GM23338 (cell line): ENCODE results near the gene TMEM62. TPM values are rescaled to one million over a fixed set of nuclear protein-coding genes. Genes with fewer than 3 reads are reported as not detected.

ENCODE experiments used
- ATAC-seq: fragments of 200-7000 bp; cut with Tn5 transposase; 3 replicates; pipeline ENCODE4 v1.9.1; 2020
- DNase-seq: peaks from one replicate; pipeline ENCODE4 v3.0.0-alpha.2; 2015; ENCODE audit warnings: low spot score
- H2AFZ ChIP-seq: fragments of 200-600 bp; sonication (generic); 2 replicates; pipeline ENCODE4 v1.8.0; 2016; ENCODE audit warnings: antibody characterized with exemption, mild to moderate bottlenecking, moderate library complexity
- H3F3A ChIP-seq: fragments of 200-600 bp; sonication (generic); replicated peaks from 2 replicates; pipeline ENCODE4 v1.8.0; 2017; ENCODE audit warnings: antibody characterized with exemption, mixed run types, low read depth
- H3K27ac ChIP-seq: fragments of 200-600 bp; sonication (generic); 2 replicates; pipeline ENCODE4 v1.6.1; 2016; ENCODE audit warnings: low read depth
- H3K27me3 ChIP-seq: fragments of 200-600 bp; sonication (generic); 2 replicates; pipeline ENCODE4 v1.8.0; 2016; ENCODE audit warnings: mild to moderate bottlenecking, mixed run types, moderate library complexity; ENCODE audit not compliant: insufficient read depth
- H3K36me3 ChIP-seq: fragments of 200-600 bp; sonication (generic); 2 replicates; pipeline ENCODE4 v1.8.0; 2016; ENCODE audit warnings: mild to moderate bottlenecking; ENCODE audit not compliant: insufficient read depth
- H3K4me1 ChIP-seq: fragments of 200-600 bp; sonication (generic); 2 replicates; pipeline ENCODE4 v1.8.0; 2016; ENCODE audit warnings: mild to moderate bottlenecking, moderate library complexity; ENCODE audit not compliant: insufficient read depth
- H3K4me2 ChIP-seq: fragments of 200-600 bp; sonication (generic); 2 replicates; pipeline ENCODE4 v1.7.1; 2017; ENCODE audit warnings: mixed run types
- H3K4me3 ChIP-seq: fragments of 200-600 bp; sonication (generic); 2 replicates; pipeline ENCODE4 v1.6.1; 2016; ENCODE audit warnings: mixed run types
- H3K79me2 ChIP-seq: fragments of 200-600 bp; sonication (generic); replicated peaks from 2 replicates; pipeline ENCODE4 v1.8.0; 2017; ENCODE audit warnings: mild to moderate bottlenecking; ENCODE audit not compliant: insufficient read depth
- H3K9me2 ChIP-seq: fragments of 200-600 bp; sonication (generic); 2 replicates; pipeline ENCODE4 v1.8.0; 2017; ENCODE audit not compliant: insufficient read depth
- H4K20me1 ChIP-seq: fragments of 200-600 bp; sonication (generic); replicated peaks from 2 replicates; pipeline ENCODE4 v1.8.0; 2017; ENCODE audit warnings: mild to moderate bottlenecking; ENCODE audit not compliant: insufficient read depth
- H3K27ac Mint-ChIP-seq: 2 replicates; pipeline ENCODE4 v1.8.0; 2020; ENCODE audit warnings: inconsistent platforms, mild to moderate bottlenecking, moderate library complexity, mixed read lengths
- H3K27me3 Mint-ChIP-seq: 3 replicates; pipeline ENCODE4 v1.8.0; 2022; ENCODE audit warnings: low read depth, mild to moderate bottlenecking, moderate library complexity, mixed read lengths, inconsistent platforms; ENCODE audit not compliant: insufficient read depth, poor library complexity
- H3K36me3 Mint-ChIP-seq: 3 replicates; pipeline ENCODE4 v1.8.0; 2021; ENCODE audit warnings: low read depth, mild to moderate bottlenecking, inconsistent platforms, moderate library complexity, mixed read lengths
- H3K4me1 Mint-ChIP-seq: 3 replicates; pipeline ENCODE4 v1.8.0; 2020; ENCODE audit warnings: mild to moderate bottlenecking, inconsistent platforms, mixed read lengths
- H3K4me3 Mint-ChIP-seq: 3 replicates; pipeline ENCODE4 v1.8.0; 2021; ENCODE audit warnings: moderate library complexity, mild to moderate bottlenecking, inconsistent platforms, mixed read lengths
- H3K9me3 Mint-ChIP-seq: 3 replicates; pipeline ENCODE4 v1.8.0; 2020; ENCODE audit warnings: moderate library complexity, mild to moderate bottlenecking, inconsistent platforms, mixed read lengths
- CREB1 ChIP-seq: fragments of 250-450 bp; sonication (Bioruptor Pico); IDR thresholded peaks from 2 replicates; pipeline ENCODE4 v1.5.0; 2020; ENCODE audit warnings: low read depth, mild to moderate bottlenecking, moderate library complexity
- EZH2phosphoT487 ChIP-seq: fragments of 200-600 bp; sonication (generic); IDR thresholded peaks from one replicate; pipeline ENCODE4 v1.8.1; 2018; ENCODE audit warnings: antibody characterized with exemption; ENCODE audit not compliant: unreplicated experiment
- JUNB ChIP-seq: IDR thresholded peaks from one replicate; pipeline ENCODE4 v1.6.1; 2016; ENCODE audit warnings: antibody characterized with exemption; ENCODE audit not compliant: unreplicated experiment
- NANOG ChIP-seq: IDR thresholded peaks from 2 replicates; pipeline ENCODE4 v1.6.1; 2016; ENCODE audit warnings: antibody characterized with exemption, borderline replicate concordance
- POLR2AphosphoS5 ChIP-seq: IDR thresholded peaks from 2 replicates; pipeline ENCODE4 v1.6.1; 2016; ENCODE audit warnings: antibody characterized with exemption, low read depth
- STAT1 ChIP-seq: IDR thresholded peaks from one replicate; pipeline ENCODE4 v1.6.1; 2016; ENCODE audit warnings: antibody characterized with exemption; ENCODE audit not compliant: unreplicated experiment
- polyA plus RNA-seq: library from polyadenylated mRNA; unstranded; fragments of >200 nt; fragmentation: Nextera tagmentation; extraction: Ambion mirVana; gene quantifications from 2 replicates; pipeline ENCODE4 v1.2.1, GENCODE V29; 2016
- total RNA-seq: library from RNA; depleted of rRNA; stranded (reverse); fragments of >200 nt; shearing (Covaris generic); gene quantifications from 2 replicates; pipeline ENCODE4 v1.2.3, GENCODE V29; 2014
- TF ChIP-seq, protein P1 (sequence below): IDR thresholded peaks from 2 replicates; pipeline ENCODE4 v1.6.1; 2016; ENCODE audit warnings: antibody characterized with exemption
- TF ChIP-seq, protein P2 (sequence below): fragments of 250-450 bp; sonication (Bioruptor Pico); IDR thresholded peaks from 2 replicates; pipeline ENCODE4 v1.5.0; 2020; ENCODE audit warnings: mild to moderate bottlenecking, moderate library complexity
- TF ChIP-seq, protein P3 (sequence below), 2 experiments: fragments of 200-600 bp in 1 of 2; sonication (generic) in 1 of 2; conservative IDR thresholded peaks; 2 replicates each; pipeline versions ENCODE4 v1.5.1 to v1.6.1; 2016 to 2017; ENCODE audit warnings: antibody characterized with exemption in 2 of 2, low read depth in 2 of 2, mild to moderate bottlenecking in 2 of 2, moderate library complexity in 1 of 2

Gene TMEM62
- total and polyA plus RNA-seq, 2 experiments from 2014 or later: 3.4 to 14.3 TPM

DNA sequence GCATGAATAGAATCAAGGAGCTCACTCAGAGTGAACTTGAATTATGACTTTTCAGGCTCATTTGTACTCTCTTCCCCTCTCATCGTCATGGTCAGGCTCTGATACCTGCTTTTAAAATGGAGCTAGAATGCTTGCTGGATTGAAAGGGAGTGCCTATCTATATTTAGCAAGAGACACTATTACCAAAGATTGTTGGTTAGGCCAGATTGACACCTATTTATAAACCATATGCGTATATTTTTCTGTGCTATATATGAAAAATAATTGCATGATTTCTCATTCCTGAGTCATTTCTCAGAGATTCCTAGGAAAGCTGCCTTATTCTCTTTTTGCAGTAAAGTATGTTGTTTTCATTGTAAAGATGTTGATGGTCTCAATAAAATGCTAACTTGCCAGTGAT lies 61.4 kb downstream of the TMEM62 start (continued):
- TF ChIP-seq, protein P1, sequence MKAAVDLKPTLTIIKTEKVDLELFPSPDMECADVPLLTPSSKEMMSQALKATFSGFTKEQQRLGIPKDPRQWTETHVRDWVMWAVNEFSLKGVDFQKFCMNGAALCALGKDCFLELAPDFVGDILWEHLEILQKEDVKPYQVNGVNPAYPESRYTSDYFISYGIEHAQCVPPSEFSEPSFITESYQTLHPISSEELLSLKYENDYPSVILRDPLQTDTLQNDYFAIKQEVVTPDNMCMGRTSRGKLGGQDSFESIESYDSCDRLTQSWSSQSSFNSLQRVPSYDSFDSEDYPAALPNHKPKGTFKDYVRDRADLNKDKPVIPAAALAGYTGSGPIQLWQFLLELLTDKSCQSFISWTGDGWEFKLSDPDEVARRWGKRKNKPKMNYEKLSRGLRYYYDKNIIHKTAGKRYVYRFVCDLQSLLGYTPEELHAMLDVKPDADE: no peak
- no peak for TF ChIP-seq CREB1 (CRISPR knock-in tag)
- TF ChIP-seq NANOG: no peak
- TF ChIP-seq, protein P2, sequence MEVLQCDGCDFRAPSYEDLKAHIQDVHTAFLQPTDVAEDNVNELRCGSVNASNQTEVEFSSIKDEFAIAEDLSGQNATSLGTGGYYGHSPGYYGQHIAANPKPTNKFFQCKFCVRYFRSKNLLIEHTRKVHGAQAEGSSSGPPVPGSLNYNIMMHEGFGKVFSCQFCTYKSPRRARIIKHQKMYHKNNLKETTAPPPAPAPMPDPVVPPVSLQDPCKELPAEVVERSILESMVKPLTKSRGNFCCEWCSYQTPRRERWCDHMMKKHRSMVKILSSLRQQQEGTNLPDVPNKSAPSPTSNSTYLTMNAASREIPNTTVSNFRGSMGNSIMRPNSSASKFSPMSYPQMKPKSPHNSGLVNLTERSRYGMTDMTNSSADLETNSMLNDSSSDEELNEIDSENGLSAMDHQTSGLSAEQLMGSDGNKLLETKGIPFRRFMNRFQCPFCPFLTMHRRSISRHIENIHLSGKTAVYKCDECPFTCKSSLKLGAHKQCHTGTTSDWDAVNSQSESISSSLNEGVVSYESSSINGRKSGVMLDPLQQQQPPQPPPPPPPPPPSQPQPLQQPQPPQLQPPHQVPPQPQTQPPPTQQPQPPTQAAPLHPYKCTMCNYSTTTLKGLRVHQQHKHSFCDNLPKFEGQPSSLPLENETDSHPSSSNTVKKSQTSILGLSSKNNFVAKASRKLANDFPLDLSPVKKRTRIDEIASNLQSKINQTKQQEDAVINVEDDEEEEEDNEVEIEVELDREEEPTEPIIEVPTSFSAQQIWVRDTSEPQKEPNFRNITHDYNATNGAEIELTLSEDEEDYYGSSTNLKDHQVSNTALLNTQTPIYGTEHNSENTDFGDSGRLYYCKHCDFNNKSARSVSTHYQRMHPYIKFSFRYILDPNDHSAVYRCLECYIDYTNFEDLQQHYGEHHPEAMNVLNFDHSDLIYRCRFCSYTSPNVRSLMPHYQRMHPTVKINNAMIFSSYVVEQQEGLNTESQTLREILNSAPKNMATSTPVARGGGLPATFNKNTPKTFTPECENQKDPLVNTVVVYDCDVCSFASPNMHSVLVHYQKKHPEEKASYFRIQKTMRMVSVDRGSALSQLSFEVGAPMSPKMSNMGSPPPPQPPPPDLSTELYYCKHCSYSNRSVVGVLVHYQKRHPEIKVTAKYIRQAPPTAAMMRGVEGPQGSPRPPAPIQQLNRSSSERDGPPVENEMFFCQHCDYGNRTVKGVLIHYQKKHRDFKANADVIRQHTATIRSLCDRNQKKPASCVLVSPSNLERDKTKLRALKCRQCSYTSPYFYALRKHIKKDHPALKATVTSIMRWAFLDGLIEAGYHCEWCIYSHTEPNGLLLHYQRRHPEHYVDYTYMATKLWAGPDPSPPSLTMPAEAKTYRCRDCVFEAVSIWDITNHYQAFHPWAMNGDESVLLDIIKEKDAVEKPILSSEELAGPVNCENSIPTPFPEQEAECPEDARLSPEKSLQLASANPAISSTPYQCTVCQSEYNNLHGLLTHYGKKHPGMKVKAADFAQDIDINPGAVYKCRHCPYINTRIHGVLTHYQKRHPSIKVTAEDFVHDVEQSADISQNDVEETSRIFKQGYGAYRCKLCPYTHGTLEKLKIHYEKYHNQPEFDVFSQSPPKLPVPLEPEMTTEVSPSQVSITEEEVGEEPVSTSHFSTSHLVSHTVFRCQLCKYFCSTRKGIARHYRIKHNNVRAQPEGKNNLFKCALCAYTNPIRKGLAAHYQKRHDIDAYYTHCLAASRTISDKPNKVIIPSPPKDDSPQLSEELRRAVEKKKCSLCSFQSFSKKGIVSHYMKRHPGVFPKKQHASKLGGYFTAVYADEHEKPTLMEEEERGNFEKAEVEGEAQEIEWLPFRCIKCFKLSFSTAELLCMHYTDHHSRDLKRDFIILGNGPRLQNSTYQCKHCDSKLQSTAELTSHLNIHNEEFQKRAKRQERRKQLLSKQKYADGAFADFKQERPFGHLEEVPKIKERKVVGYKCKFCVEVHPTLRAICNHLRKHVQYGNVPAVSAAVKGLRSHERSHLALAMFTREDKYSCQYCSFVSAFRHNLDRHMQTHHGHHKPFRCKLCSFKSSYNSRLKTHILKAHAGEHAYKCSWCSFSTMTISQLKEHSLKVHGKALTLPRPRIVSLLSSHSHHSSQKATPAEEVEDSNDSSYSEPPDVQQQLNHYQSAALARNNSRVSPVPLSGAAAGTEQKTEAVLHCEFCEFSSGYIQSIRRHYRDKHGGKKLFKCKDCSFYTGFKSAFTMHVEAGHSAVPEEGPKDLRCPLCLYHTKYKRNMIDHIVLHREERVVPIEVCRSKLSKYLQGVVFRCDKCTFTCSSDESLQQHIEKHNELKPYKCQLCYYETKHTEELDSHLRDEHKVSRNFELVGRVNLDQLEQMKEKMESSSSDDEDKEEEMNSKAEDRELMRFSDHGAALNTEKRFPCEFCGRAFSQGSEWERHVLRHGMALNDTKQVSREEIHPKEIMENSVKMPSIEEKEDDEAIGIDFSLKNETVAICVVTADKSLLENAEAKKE (CRISPR knock-in tag): no peak
- no peak for TF ChIP-seq EZH2phosphoT487
- TF ChIP-seq STAT1: no peak

DNA sequence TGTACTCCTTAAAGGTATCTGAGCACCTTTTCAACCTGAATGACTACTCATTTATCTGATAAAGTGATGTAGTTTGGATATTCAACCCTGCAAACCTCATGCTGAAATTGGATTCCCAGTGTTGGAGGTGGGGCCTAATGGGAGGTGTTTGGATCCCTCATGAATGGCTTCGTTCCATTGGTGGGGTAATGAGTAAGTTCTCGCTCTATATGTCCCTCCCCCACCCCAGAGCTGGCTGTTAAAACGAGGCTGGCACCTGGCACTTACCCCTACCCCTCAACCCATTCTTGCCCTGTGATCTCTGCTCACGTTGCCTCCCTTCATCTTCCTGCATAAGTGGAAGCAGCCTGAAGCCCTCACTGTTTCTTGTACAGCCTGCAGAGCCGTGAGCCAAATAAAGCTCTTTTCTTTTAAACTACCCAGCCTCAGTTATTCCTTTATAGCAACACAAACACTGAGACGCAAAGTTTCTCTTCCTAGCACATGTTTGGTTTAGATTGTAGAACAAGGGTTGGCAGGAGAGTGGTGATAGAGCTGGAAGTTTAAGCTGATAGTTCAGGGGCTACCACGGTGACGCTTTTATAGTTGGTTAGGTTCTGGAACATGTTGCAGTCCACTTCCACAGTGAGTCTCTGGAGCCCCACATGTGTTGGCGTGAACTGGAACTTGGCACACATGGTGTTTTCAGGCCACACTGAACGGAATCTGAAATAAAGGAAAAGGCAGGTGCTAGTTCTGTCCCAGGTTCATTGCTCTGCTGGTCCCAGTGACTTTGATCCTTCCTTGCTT lies 63.6 kb downstream of the TMEM62 start:
- H3K79me2 ChIP-seq: no peaks in the 10 kb centered on the region
- peaks cover 7% of the 10 kb centered on the region; the same call in 2 of the 3 replicates for H3K9me3 Mint-ChIP-seq
- TF ChIP-seq, protein P3, sequence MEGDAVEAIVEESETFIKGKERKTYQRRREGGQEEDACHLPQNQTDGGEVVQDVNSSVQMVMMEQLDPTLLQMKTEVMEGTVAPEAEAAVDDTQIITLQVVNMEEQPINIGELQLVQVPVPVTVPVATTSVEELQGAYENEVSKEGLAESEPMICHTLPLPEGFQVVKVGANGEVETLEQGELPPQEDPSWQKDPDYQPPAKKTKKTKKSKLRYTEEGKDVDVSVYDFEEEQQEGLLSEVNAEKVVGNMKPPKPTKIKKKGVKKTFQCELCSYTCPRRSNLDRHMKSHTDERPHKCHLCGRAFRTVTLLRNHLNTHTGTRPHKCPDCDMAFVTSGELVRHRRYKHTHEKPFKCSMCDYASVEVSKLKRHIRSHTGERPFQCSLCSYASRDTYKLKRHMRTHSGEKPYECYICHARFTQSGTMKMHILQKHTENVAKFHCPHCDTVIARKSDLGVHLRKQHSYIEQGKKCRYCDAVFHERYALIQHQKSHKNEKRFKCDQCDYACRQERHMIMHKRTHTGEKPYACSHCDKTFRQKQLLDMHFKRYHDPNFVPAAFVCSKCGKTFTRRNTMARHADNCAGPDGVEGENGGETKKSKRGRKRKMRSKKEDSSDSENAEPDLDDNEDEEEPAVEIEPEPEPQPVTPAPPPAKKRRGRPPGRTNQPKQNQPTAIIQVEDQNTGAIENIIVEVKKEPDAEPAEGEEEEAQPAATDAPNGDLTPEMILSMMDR (conservative IDR thresholded peaks at IDR 0.05; ENCODE audit: low read depth in 2 of 2): no peak
- TF ChIP-seq JUNB (no peak), POLR2AphosphoS5 (no peak), STAT1 (no peak)
- TF ChIP-seq, protein P1: no peak

More for the DNA sequence above, 63.6 kb downstream of the TMEM62 start:
- Mint-ChIP-seq H3K36me3 (peaks cover 16% of the 10 kb centered on the region), H3K4me3 (no peak overlapping the region), H3K27me3 (no peaks in the 10 kb centered on the region), H3K4me1 (no peaks in the 10 kb centered on the region; the same call in 2 of the 3 replicates), H3K27ac (no peak overlapping the region)
- H3K9me2 ChIP-seq: no peaks in the 10 kb centered on the region
- no peaks in the 10 kb centered on the region for H3K27me3 ChIP-seq
- H3K27ac ChIP-seq: no peak overlapping the region
- H2AFZ ChIP-seq: no peak overlapping the region
- DNase-seq (no peak), ATAC-seq (no peak; the same call in 2 of the 3 replicates)
- no peaks in the 10 kb centered on the region for H3K4me1 ChIP-seq
- no peak overlapping the region for H3K4me2 ChIP-seq
- no peaks in the 10 kb centered on the region for H4K20me1 ChIP-seq
- H3K4me3 ChIP-seq: no peak overlapping the region
- no peaks in the 10 kb centered on the region for H3F3A ChIP-seq
- H3K36me3 ChIP-seq: 0 out of 2 replicates have a peak, but pooled peaks cover 3% of the 10 kb centered on the region
